GM21737 (cell line): Measurements from ENCODE around the gene IL33.
"Not testable (repeated sequence)": the region's sequence is repeated elsewhere in the genome, so short reads cannot be mapped to it uniquely, and the experiment has no call there.

ENCODE experiments used
- ATAC-seq: cut with Tn5 transposase; IDR thresholded peaks from one replicate; pipeline ENCODE4 v1.9.1; 2021; ENCODE audit warnings: mild to moderate bottlenecking, moderate library complexity; ENCODE audit not compliant: unreplicated experiment

IL33 gene

GRCh38 chr9:6215562-6215961 lies at the start of gene IL33:
Gene IL33 (plus strand): TSS chr9:6215807. CDS start chr9:6241695, 25,888 bp downstream.
- no peak for ATAC-seq

GRCh38 chr9:6171667-6172066 lies 43.9 kb upstream of the IL33 start:
- no peak for ATAC-seq

- ATAC-seq = no peak
Measured at GRCh38 chr9:6173914-6174313, 41.7 kb upstream of the IL33 start.

GRCh38 chr9:6182549-6183226 lies 32.9 kb upstream of the IL33 start:
- ATAC-seq = not testable (repeated sequence)

- ATAC-seq = no peak
Measured at GRCh38 chr9:6183227-6183551, 32.4 kb upstream of the IL33 start.

GRCh38 chr9:6183627-6184026 lies 32.0 kb upstream of the IL33 start:
- no peak for ATAC-seq

- peak; percentile 89 for ATAC-seq
Measured at GRCh38 chr9:6184749-6185645, 30.6 kb upstream of the IL33 start.

GRCh38 chr9:6186691-6187090 lies 28.9 kb upstream of the IL33 start:
- no peak for ATAC-seq

- no peak for ATAC-seq
Measured at GRCh38 chr9:6187272-6187671, 28.3 kb upstream of the IL33 start.

GRCh38 chr9:6188466-6188865 lies 27.1 kb upstream of the IL33 start:
- no peak for ATAC-seq

- ATAC-seq = no peak
Measured at GRCh38 chr9:6188906-6189305, 26.7 kb upstream of the IL33 start.

- no peak for ATAC-seq
Measured at GRCh38 chr9:6194934-6195333, 20.7 kb upstream of the IL33 start.

GRCh38 chr9:6195714-6196360 lies 19.8 kb upstream of the IL33 start:
- ATAC-seq = no peak

GRCh38 chr9:6197330-6197729 lies 18.3 kb upstream of the IL33 start:
- ATAC-seq = no peak

- ATAC-seq = no peak
Measured at GRCh38 chr9:6198251-6198650, 17.4 kb upstream of the IL33 start.

GRCh38 chr9:6199596-6199995 lies 16.0 kb upstream of the IL33 start:
- ATAC-seq = no peak

GRCh38 chr9:6200761-6201160 lies 14.8 kb upstream of the IL33 start:
- ATAC-seq = no peak

- ATAC-seq = no peak
Measured at GRCh38 chr9:6209966-6210365, 5.6 kb upstream of the IL33 start.

- no peak for ATAC-seq
Measured at GRCh38 chr9:6212722-6213375, 2.8 kb upstream of the IL33 start.

GRCh38 chr9:6214434-6214833 lies 1.2 kb upstream of the IL33 start:
- no peak for ATAC-seq

GRCh38 chr9:6214903-6215302 lies 704 bp upstream of the IL33 start:
- no peak for ATAC-seq
